ENCODE results near the gene PDLIM5.

Gene PDLIM5

GRCh38 chr4:94525993-94526728 lies 74.4 kb downstream of the PDLIM5 start:
- no peak for DNase-seq (ENCODE audit: low read depth in 2 of 3, low spot score in 1 of 3)

GRCh38 chr4:94527556-94528233 lies 76.0 kb downstream of the PDLIM5 start:
- DNase-seq (ENCODE audit: low read depth in 2 of 3, low spot score in 1 of 3): no peak

- no peak for DNase-seq (ENCODE audit: low read depth in 2 of 3, low spot score in 1 of 3)
These were observed 77.2 kb downstream of the PDLIM5 start for GRCh38 chr4:94528792-94529451.

GRCh38 chr4:94530073-94530472 lies 78.3 kb downstream of the PDLIM5 start:
- no peak for DNase-seq (ENCODE audit: low read depth in 2 of 3, low spot score in 1 of 3)

GRCh38 chr4:94531991-94532789 lies 80.4 kb downstream of the PDLIM5 start:
- DNase-seq (ENCODE audit: low read depth in 2 of 3, low spot score in 1 of 3): no peak

GRCh38 chr4:94533405-94534223 lies 81.9 kb downstream of the PDLIM5 start:
- DNase-seq (ENCODE audit: low read depth in 2 of 3, low spot score in 1 of 3): no peak

- DNase-seq (ENCODE audit: low read depth in 2 of 3, low spot score in 1 of 3): no peak
These were observed 82.9 kb downstream of the PDLIM5 start for GRCh38 chr4:94534401-94535312.

GRCh38 chr4:94536049-94536448 lies 84.3 kb downstream of the PDLIM5 start:
- DNase-seq (ENCODE audit: low read depth in 2 of 3, low spot score in 1 of 3): no peak

- no peak for DNase-seq (ENCODE audit: low read depth in 2 of 3, low spot score in 1 of 3)
These were observed 85.1 kb downstream of the PDLIM5 start for GRCh38 chr4:94536649-94537469.

- DNase-seq (ENCODE audit: low read depth in 2 of 3, low spot score in 1 of 3): no peak
These were observed 86.3 kb downstream of the PDLIM5 start for GRCh38 chr4:94537921-94538628.

GRCh38 chr4:94540476-94540875 lies 88.7 kb downstream of the PDLIM5 start:
- DNase-seq (ENCODE audit: low read depth in 2 of 3, low spot score in 1 of 3): no peak

- DNase-seq (ENCODE audit: low read depth in 2 of 3, low spot score in 1 of 3): no peak
These were observed 93.1 kb downstream of the PDLIM5 start for GRCh38 chr4:94544811-94545210.

GRCh38 chr4:94545296-94545695 lies 93.6 kb downstream of the PDLIM5 start:
- DNase-seq (ENCODE audit: low read depth in 2 of 3, low spot score in 1 of 3): no peak

- no peak for DNase-seq (ENCODE audit: low read depth in 2 of 3, low spot score in 1 of 3)
These were observed 95.2 kb downstream of the PDLIM5 start for GRCh38 chr4:94546949-94547348.

- DNase-seq (ENCODE audit: low read depth in 2 of 3, low spot score in 1 of 3): no peak
These were observed 96.8 kb downstream of the PDLIM5 start for GRCh38 chr4:94548571-94548970.

- no peak for DNase-seq (ENCODE audit: low read depth in 2 of 3, low spot score in 1 of 3)
These were observed 98.6 kb downstream of the PDLIM5 start for GRCh38 chr4:94550352-94550751.

GRCh38 chr4:94550851-94551250 lies 99.1 kb downstream of the PDLIM5 start:
- DNase-seq (ENCODE audit: low read depth in 2 of 3, low spot score in 1 of 3): no peak

Measured in stimulated activated CD4-positive, alpha-beta T cell treated with anti-CD3 and anti-CD28 coated beads, Interleukin-12 subunit alpha, Interleukin-12 subunit beta, amount 100 ng/mL, for 48 hours (primary cell).